ENCODE results near the gene CASK.

DNA sequence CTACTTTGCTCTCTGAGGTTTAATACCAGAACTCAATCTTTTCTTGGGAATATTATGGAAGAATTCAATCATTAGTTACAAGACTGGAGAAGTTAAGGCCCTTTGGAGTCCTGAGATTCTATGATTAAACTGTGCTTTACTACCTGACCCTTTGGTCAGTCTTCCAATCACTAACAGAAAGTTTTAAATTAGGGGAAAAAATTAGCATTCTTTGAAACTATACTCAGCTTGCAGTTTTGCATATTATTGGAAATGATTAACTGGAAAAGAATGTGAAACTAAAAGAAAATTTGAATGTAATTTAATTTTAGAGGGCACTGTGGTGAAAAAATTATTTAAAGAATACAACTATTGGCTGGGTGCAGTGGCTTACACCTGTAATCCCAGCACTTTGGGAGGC lies 253.2 kb downstream of the CASK start:
- TF ChIP-seq, protein P1, sequence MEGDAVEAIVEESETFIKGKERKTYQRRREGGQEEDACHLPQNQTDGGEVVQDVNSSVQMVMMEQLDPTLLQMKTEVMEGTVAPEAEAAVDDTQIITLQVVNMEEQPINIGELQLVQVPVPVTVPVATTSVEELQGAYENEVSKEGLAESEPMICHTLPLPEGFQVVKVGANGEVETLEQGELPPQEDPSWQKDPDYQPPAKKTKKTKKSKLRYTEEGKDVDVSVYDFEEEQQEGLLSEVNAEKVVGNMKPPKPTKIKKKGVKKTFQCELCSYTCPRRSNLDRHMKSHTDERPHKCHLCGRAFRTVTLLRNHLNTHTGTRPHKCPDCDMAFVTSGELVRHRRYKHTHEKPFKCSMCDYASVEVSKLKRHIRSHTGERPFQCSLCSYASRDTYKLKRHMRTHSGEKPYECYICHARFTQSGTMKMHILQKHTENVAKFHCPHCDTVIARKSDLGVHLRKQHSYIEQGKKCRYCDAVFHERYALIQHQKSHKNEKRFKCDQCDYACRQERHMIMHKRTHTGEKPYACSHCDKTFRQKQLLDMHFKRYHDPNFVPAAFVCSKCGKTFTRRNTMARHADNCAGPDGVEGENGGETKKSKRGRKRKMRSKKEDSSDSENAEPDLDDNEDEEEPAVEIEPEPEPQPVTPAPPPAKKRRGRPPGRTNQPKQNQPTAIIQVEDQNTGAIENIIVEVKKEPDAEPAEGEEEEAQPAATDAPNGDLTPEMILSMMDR (conservative IDR thresholded peaks at IDR 0.05; ENCODE audit: low read depth, low read length), result no peak
- TF ChIP-seq EZH2 (IDR thresholded peaks at IDR 0.05; ENCODE audit: borderline replicate concordance, low read depth, low read length, poor library complexity, severe bottlenecking), result no peak

All from A673 (cell line).